H9 (cell line): ENCODE measurements around the gene RNF5. TPM values are rescaled to one million over a fixed set of nuclear protein-coding genes. Genes with fewer than 3 reads are reported as not detected.

Source experiments
- DNase-seq: peaks from one replicate; pipeline ENCODE4 v3.0.0-alpha.2; 2017
- H2AFZ ChIP-seq: one replicate; pipeline ENCODE4 v1.6.1; 2013; ENCODE audit warnings: mild to moderate bottlenecking, low read length, control low read depth, moderate library complexity
- H2AK5ac ChIP-seq: 2 replicates; pipeline ENCODE4 v1.6.1; 2013; ENCODE audit warnings: low read length, control low read depth, mixed read lengths; ENCODE audit not compliant: insufficient read length
- H2BK120ac ChIP-seq: one replicate; pipeline ENCODE4 v1.6.1; 2013; ENCODE audit warnings: low read depth, mild to moderate bottlenecking, low read length, control low read depth, inconsistent platforms; ENCODE audit not compliant: poor library complexity, severe bottlenecking
- H2BK12ac ChIP-seq: 2 replicates; pipeline ENCODE4 v1.6.1; 2013; ENCODE audit warnings: low read length, control low read depth, mixed read lengths, low read depth; ENCODE audit not compliant: insufficient read length
- H2BK15ac ChIP-seq: 2 replicates; pipeline ENCODE4 v1.6.1; 2013; ENCODE audit warnings: low read depth, low read length, control low read depth
- H2BK20ac ChIP-seq: one replicate; pipeline ENCODE4 v1.6.1; 2013; ENCODE audit warnings: low read depth, mild to moderate bottlenecking, low read length, control low read depth, inconsistent platforms; ENCODE audit not compliant: poor library complexity, severe bottlenecking
- H2BK5ac ChIP-seq: 2 replicates; pipeline ENCODE4 v1.6.1; 2013; ENCODE audit warnings: low read length, control low read depth, mixed read lengths; ENCODE audit not compliant: insufficient read length
- H3K14ac ChIP-seq: 2 replicates; pipeline ENCODE4 v1.6.1; 2013; ENCODE audit warnings: low read length, control low read depth; ENCODE audit not compliant: insufficient read depth
- H3K18ac ChIP-seq: 2 replicates; pipeline ENCODE4 v1.6.1; 2013; ENCODE audit warnings: low read depth, mild to moderate bottlenecking, mixed read lengths, low read length, control low read depth; ENCODE audit not compliant: insufficient read length
- H3K23ac ChIP-seq: 2 replicates; pipeline ENCODE4 v1.6.1; 2013; ENCODE audit warnings: low read length, control low read depth, mixed read lengths, low read depth; ENCODE audit not compliant: insufficient read length
- H3K23me2 ChIP-seq: 2 replicates; pipeline ENCODE4 v1.6.1; 2013; ENCODE audit warnings: low read depth, mild to moderate bottlenecking, mixed read lengths, low read length, control low read depth; ENCODE audit not compliant: insufficient read length, poor library complexity, severe bottlenecking
- H3K27ac ChIP-seq: 2 replicates; pipeline ENCODE4 v1.5.1; 2013; ENCODE audit warnings: low read length, control low read depth, mixed read lengths, low read depth; ENCODE audit not compliant: insufficient read length
- H3K27me3 ChIP-seq: 2 replicates; pipeline ENCODE4 v1.6.1; 2013; ENCODE audit warnings: low read length, control low read depth, inconsistent platforms; ENCODE audit not compliant: insufficient read depth
- H3K4ac ChIP-seq: 2 replicates; pipeline ENCODE4 v1.6.1; 2013; ENCODE audit warnings: low read depth, mild to moderate bottlenecking, control low read depth, inconsistent platforms, low read length, moderate library complexity
- H3K4me1 ChIP-seq: 2 replicates; pipeline ENCODE4 v1.6.1; 2013; ENCODE audit warnings: low read length, control low read depth, inconsistent platforms; ENCODE audit not compliant: insufficient read depth
- H3K4me2 ChIP-seq: 2 replicates; pipeline ENCODE4 v1.6.1; 2013; ENCODE audit warnings: low read length, control low read depth, mixed read lengths; ENCODE audit not compliant: insufficient read length, insufficient read depth
- H3K56ac ChIP-seq: 2 replicates; pipeline ENCODE4 v1.6.1; 2013; ENCODE audit warnings: low read depth, mild to moderate bottlenecking, mixed read lengths, low read length, control low read depth; ENCODE audit not compliant: insufficient read length
- H3K79me1 ChIP-seq: 2 replicates; pipeline ENCODE4 v1.6.1; 2013; ENCODE audit warnings: low read depth, mild to moderate bottlenecking, moderate library complexity, low read length, control low read depth, inconsistent platforms; ENCODE audit not compliant: insufficient read depth, poor library complexity, severe bottlenecking
- H3K79me2 ChIP-seq: 2 replicates; pipeline ENCODE4 v1.6.1; 2013; ENCODE audit warnings: low read length, control low read depth, inconsistent platforms; ENCODE audit not compliant: insufficient read depth
- H3K9ac ChIP-seq: 2 replicates; pipeline ENCODE4 v1.6.1; 2013; ENCODE audit warnings: low read length, control low read depth, mixed read lengths; ENCODE audit not compliant: insufficient read length; ENCODE audit errors: extremely low read depth
- H3K9me3 ChIP-seq: one replicate; pipeline ENCODE4 v1.6.1; 2013; ENCODE audit warnings: low read depth, low read length, inconsistent platforms; ENCODE audit not compliant: control insufficient read depth
- H3T11ph ChIP-seq: one replicate; pipeline ENCODE4 v1.6.1; 2013; ENCODE audit warnings: mild to moderate bottlenecking, low read length, control low read depth, inconsistent platforms
- H4K20me1 ChIP-seq: one replicate; pipeline ENCODE4 v1.6.1; 2013; ENCODE audit not compliant: control insufficient read depth, insufficient read length, insufficient read depth
- H4K5ac ChIP-seq: 2 replicates; pipeline ENCODE4 v1.6.1; 2013; ENCODE audit warnings: low read depth, mild to moderate bottlenecking, mixed read lengths, low read length, control low read depth; ENCODE audit not compliant: insufficient read length
- H4K8ac ChIP-seq: replicated peaks from 2 replicates; pipeline ENCODE4 v1.6.1; 2013; ENCODE audit warnings: low read length, control low read depth, mixed read lengths, low read depth; ENCODE audit not compliant: insufficient read length
- H4K91ac ChIP-seq: 2 replicates; pipeline ENCODE4 v1.6.1; 2013; ENCODE audit warnings: low read depth, mild to moderate bottlenecking, moderate library complexity, mixed read lengths, low read length, control low read depth; ENCODE audit not compliant: insufficient read length
- H3K27ac Mint-ChIP-seq, 3 experiments: 2 replicates in 2 of 3; 3 replicates in 1 of 3; pipeline ENCODE4 v1.8.0; 2020 to 2021; ENCODE audit warnings: mixed read lengths in 3 of 3, mild to moderate bottlenecking in 1 of 3, moderate library complexity in 1 of 3
- H3K27me3 Mint-ChIP-seq: 2 replicates; pipeline ENCODE4 v1.8.0; 2021; ENCODE audit warnings: low read depth, mild to moderate bottlenecking, moderate library complexity, mixed read lengths
- H3K36me3 Mint-ChIP-seq, 3 experiments: 2 replicates in 2 of 3; 3 replicates in 1 of 3; pipeline ENCODE4 v1.8.0; 2020 to 2021; ENCODE audit warnings: low read depth in 3 of 3, mixed read lengths in 3 of 3; ENCODE audit not compliant: insufficient read depth in 1 of 3
- H3K4me1 Mint-ChIP-seq, 2 experiments: 2 replicates each; pipeline ENCODE4 v1.8.0; 2020; ENCODE audit warnings: mixed read lengths in 2 of 2
- H3K4me3 Mint-ChIP-seq, 2 experiments: 2 replicates in 1 of 2; 3 replicates in 1 of 2; pipeline ENCODE4 v1.8.0; 2020 to 2021; ENCODE audit warnings: mild to moderate bottlenecking in 2 of 2, mixed read lengths in 2 of 2, moderate library complexity in 1 of 2
- H3K9me3 Mint-ChIP-seq, 2 experiments: 2 replicates in 1 of 2; 3 replicates in 1 of 2; pipeline ENCODE4 v1.8.0; 2020; ENCODE audit warnings: mild to moderate bottlenecking in 2 of 2, mixed read lengths in 2 of 2, moderate library complexity in 1 of 2
- CTCF ChIP-seq: fragments of 200-600 bp; sonication (generic); conservative IDR thresholded peaks from 3 replicates; pipeline ENCODE4 v1.8.0; 2021; ENCODE audit warnings: antibody characterized with exemption, mild to moderate bottlenecking
- WGBS: extraction: QIAGEN DNeasy Blood & Tissue Kit; methylation state at CpG from one replicate; pipeline ENCODE4 v1.1.7; 2013; ENCODE audit warnings: missing lambda C conversion rate, low lambda C conversion rate, mixed read lengths; ENCODE audit not compliant: insufficient read length; ENCODE audit errors: extremely low coverage; 5-methylcytosine and 5-hydroxymethylcytosine counted together
- total RNA-seq: library from RNA; stranded (reverse); gene quantifications from 2 replicates; pipeline ENCODE4 v1.2.1, GENCODE V29; 2021

RNF5 gene
- total RNA-seq, 1 experiment from 2014 or later: 116 TPM

DNA sequence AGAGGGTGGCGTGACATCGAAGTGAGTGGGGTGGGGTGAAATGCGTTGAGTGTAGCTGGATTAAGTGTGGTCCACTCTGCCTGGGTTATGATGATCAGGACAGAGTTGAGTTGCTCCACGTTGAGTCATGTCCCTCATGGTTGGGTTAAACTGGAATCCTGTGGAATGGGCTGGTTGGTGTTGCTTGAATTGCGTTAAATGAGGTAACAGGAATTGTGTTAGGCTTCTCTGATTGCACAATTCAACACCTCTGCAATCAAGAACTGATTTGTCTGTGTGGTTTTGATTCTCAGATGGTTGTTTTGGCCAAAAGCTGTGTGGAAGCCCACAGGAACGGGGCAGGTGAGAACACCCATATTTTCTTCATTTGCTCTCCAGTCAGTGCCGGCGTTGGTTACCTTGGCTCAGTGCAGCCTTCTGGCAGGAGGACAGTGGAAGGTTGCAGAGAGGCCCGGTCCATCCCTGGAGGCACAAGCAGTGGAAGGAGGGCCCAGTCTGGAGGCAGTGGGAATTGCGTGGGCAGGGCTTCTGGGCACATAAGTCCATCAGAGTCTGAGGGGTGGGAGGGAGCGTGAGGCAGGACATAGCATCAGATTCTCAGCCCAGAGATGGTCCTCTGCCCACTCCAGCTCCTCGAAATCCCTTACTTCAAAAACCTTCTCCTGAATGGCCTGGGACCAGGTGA is 34.0 kb downstream of the RNF5 start:
- no peak for DNase-seq
- H2AFZ ChIP-seq: no peak overlapping the region

More for the DNA sequence above, 34.0 kb downstream of the RNF5 start:
- Histone ChIP-seq H3K4ac (no peak overlapping the region), H3K23me2 (peaks cover 3% of the 10 kb centered on the region), H3K4me2 (no peak overlapping the region), H3K79me1 (no peaks in the 10 kb centered on the region), H3K23ac (no peak overlapping the region), H3K79me2 (no peaks in the 10 kb centered on the region), H3K56ac (no peak overlapping the region), H4K91ac (no peak overlapping the region), H2BK5ac (no peak overlapping the region), H3K4me1 (no peaks in the 10 kb centered on the region), H3K14ac (peak overlapping the region; percentile 49; the same call in 1 of the 2 replicates), H3T11ph (no peak overlapping the region), H2BK15ac (no peak overlapping the region), H2BK12ac (no peak overlapping the region), H4K5ac (no peak overlapping the region), H3K27ac (no peak overlapping the region), H4K20me1 (no peaks in the 10 kb centered on the region), H2BK20ac (no peak overlapping the region), H3K18ac (no peak overlapping the region), H3K27me3 (no peaks in the 10 kb centered on the region), H4K8ac (no peak overlapping the region), H3K9ac (no peak overlapping the region), H2AK5ac (no peak overlapping the region), H3K9me3 (no peaks in the 10 kb centered on the region), H2BK120ac (no peak overlapping the region)
- no CpG with 5 or more reads among the region's 12 CpGs for WGBS
- Mint-ChIP-seq H3K9me3 (no peaks in the 10 kb centered on the region; a peak in 1 of 5 replicates), H3K27ac (no peak overlapping the region), H3K4me1 (no peaks in the 10 kb centered on the region), H3K36me3 (peaks cover 0 to 1% (median 0%) of the 10 kb centered on the region in 3 experiments; a peak in 1 of 7 replicates), H3K4me3 (no peak overlapping the region), H3K27me3 (peaks cover 5% of the 10 kb centered on the region; the same call in 1 of the 2 replicates)
- TF ChIP-seq CTCF: no peak
